Measurements from ENCODE around the gene TMEM243. TPM values are rescaled to one million over a fixed set of nuclear protein-coding genes. Genes with fewer than 3 reads are reported as not detected.

TMEM243 gene
- total RNA-seq, 1 experiment from 2014 or later: 15.4 TPM

DNA sequence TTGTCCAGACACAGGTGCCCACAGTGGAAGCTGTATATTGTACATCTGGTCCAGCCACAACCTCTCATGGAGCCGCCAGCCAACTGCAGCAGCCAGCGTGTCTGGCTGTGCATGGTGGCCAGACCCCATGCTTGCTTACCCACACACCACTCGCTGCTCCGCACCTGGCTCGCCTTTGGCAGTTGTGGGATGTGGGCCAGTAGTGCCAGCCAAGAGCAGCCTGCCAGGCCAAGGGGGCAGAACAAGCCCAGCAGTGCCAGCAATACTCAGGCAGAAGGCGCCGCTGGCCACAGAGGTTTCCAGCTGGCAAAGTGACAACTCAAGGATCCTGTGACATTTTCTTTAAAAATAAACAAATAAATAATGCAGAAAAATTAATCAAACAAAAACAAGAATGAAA is 11.7 kb upstream of the TMEM243 start:
- no peaks in the 10 kb centered on the region for H3K9me3 ChIP-seq (ENCODE audit: control insufficient read depth, insufficient read depth, low read depth, low read length)
- peaks cover 4% of the 10 kb centered on the region; the same call in 1 of the 2 replicates for H3K27me3 ChIP-seq (ENCODE audit: control insufficient read depth, insufficient read depth, low read length)
- H3K4me3 ChIP-seq (ENCODE audit: low read depth in 2 of 2, low read length in 2 of 2): no peak overlapping the region
- DNase-seq (ENCODE audit: low read depth, low spot score) (no peak), ATAC-seq (no peak)
- no peaks in the 10 kb centered on the region for H3K4me1 ChIP-seq (ENCODE audit: control insufficient read depth, insufficient read depth, low read length)
- CTCF ChIA-PET: no interaction called here
- BruUV-seq (replicated peaks): no TSS peak
- in situ Hi-C loops (cut with HindIII; ENCODE audit: low pct_unique_long_range_greater_than_20kb, low sequenced_read_pairs): no loop called here
- H3K36me3 ChIP-seq (ENCODE audit: control insufficient read depth, insufficient read depth, low read length): no peaks in the 10 kb centered on the region
- intact Hi-C loops (cut with micrococcal nuclease; ENCODE audit: unreplicated experiment): no loop called here
- H3K27ac ChIP-seq (ENCODE audit: low read length): no peak overlapping the region
- TF ChIP-seq, protein P1, sequence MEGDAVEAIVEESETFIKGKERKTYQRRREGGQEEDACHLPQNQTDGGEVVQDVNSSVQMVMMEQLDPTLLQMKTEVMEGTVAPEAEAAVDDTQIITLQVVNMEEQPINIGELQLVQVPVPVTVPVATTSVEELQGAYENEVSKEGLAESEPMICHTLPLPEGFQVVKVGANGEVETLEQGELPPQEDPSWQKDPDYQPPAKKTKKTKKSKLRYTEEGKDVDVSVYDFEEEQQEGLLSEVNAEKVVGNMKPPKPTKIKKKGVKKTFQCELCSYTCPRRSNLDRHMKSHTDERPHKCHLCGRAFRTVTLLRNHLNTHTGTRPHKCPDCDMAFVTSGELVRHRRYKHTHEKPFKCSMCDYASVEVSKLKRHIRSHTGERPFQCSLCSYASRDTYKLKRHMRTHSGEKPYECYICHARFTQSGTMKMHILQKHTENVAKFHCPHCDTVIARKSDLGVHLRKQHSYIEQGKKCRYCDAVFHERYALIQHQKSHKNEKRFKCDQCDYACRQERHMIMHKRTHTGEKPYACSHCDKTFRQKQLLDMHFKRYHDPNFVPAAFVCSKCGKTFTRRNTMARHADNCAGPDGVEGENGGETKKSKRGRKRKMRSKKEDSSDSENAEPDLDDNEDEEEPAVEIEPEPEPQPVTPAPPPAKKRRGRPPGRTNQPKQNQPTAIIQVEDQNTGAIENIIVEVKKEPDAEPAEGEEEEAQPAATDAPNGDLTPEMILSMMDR (IDR thresholded peaks at IDR 0.05): no peak
- no peak for TF ChIP-seq POLR2AphosphoS5 (IDR thresholded peaks at IDR 0.05; ENCODE audit: low read depth, low read length)
- TF ChIP-seq SIN3A (IDR thresholded peaks at IDR 0.05; ENCODE audit: borderline replicate concordance, insufficient read depth, low read depth, low read length): no peak
- TF ChIP-seq, protein P2, sequence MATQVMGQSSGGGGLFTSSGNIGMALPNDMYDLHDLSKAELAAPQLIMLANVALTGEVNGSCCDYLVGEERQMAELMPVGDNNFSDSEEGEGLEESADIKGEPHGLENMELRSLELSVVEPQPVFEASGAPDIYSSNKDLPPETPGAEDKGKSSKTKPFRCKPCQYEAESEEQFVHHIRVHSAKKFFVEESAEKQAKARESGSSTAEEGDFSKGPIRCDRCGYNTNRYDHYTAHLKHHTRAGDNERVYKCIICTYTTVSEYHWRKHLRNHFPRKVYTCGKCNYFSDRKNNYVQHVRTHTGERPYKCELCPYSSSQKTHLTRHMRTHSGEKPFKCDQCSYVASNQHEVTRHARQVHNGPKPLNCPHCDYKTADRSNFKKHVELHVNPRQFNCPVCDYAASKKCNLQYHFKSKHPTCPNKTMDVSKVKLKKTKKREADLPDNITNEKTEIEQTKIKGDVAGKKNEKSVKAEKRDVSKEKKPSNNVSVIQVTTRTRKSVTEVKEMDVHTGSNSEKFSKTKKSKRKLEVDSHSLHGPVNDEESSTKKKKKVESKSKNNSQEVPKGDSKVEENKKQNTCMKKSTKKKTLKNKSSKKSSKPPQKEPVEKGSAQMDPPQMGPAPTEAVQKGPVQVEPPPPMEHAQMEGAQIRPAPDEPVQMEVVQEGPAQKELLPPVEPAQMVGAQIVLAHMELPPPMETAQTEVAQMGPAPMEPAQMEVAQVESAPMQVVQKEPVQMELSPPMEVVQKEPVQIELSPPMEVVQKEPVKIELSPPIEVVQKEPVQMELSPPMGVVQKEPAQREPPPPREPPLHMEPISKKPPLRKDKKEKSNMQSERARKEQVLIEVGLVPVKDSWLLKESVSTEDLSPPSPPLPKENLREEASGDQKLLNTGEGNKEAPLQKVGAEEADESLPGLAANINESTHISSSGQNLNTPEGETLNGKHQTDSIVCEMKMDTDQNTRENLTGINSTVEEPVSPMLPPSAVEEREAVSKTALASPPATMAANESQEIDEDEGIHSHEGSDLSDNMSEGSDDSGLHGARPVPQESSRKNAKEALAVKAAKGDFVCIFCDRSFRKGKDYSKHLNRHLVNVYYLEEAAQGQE (IDR thresholded peaks at IDR 0.05; ENCODE audit: insufficient read depth in 1 of 2, low read depth in 2 of 2, low read length in 1 of 2): no peak
- TF ChIP-seq TCF7L2 (IDR thresholded peaks at IDR 0.05; ENCODE audit: low read depth, low read length): no peak
- POLR2A ChIA-PET: no interaction called here

GRCh38 chr7:87226495-87226894 is 7.0 kb upstream of the TMEM243 start:
- Histone ChIP-seq H3K36me3 (ENCODE audit: control insufficient read depth, insufficient read depth, low read length) (no peaks in the 10 kb centered on the region), H3K27me3 (ENCODE audit: control insufficient read depth, insufficient read depth, low read length) (peaks cover 21% of the 10 kb centered on the region), H3K27ac (ENCODE audit: low read length) (no peak overlapping the region), H3K4me1 (ENCODE audit: control insufficient read depth, insufficient read depth, low read length) (no peaks in the 10 kb centered on the region), H3K9me3 (ENCODE audit: control insufficient read depth, insufficient read depth, low read depth, low read length) (no peaks in the 10 kb centered on the region), H3K4me3 (ENCODE audit: low read depth in 2 of 2, low read length in 2 of 2) (no peak overlapping the region)
- POLR2A ChIA-PET: no interaction called here
- no TSS peak for BruUV-seq (replicated peaks)
- CTCF ChIA-PET: no interaction called here
- in situ Hi-C loops (cut with HindIII; ENCODE audit: low pct_unique_long_range_greater_than_20kb, low sequenced_read_pairs): no loop called here
- DNase-seq (ENCODE audit: low read depth, low spot score): no peak
- intact Hi-C loops (cut with micrococcal nuclease; ENCODE audit: unreplicated experiment): no loop called here
- TF ChIP-seq SIN3A (IDR thresholded peaks at IDR 0.05; ENCODE audit: borderline replicate concordance, insufficient read depth, low read depth, low read length) (no peak), POLR2AphosphoS5 (IDR thresholded peaks at IDR 0.05; ENCODE audit: low read depth, low read length) (no peak), TCF7L2 (IDR thresholded peaks at IDR 0.05; ENCODE audit: low read depth, low read length) (no peak)
- TF ChIP-seq, protein P1 (IDR thresholded peaks at IDR 0.05): no peak
- TF ChIP-seq, protein P2 (IDR thresholded peaks at IDR 0.05; ENCODE audit: insufficient read depth in 1 of 2, low read depth in 2 of 2, low read length in 1 of 2): no peak
- ATAC-seq: no peak
